Muscle layer of duodenum (tissue), 2 donors: ENCODE results near the gene PHLDB2.
A peak's percentile ranks its signal among the peaks of the same experiment; 100 is the strongest.

ENCODE experiments used
- H3K27ac ChIP-seq: one replicate; pipeline ENCODE4 v1.7.0; 2013; ENCODE audit warnings: mild to moderate bottlenecking, low read length
- H3K27me3 ChIP-seq: one replicate; pipeline ENCODE4 v1.7.0; 2013; ENCODE audit warnings: low read depth, mild to moderate bottlenecking, control low read depth, low read length
- H3K36me3 ChIP-seq, 2 donors: one replicate each; pipeline ENCODE4 v1.7.0; 2013; ENCODE audit warnings: low read length in 2 of 2, control low read depth in 1 of 2, mild to moderate bottlenecking in 1 of 2; ENCODE audit not compliant: insufficient read depth in 2 of 2, control insufficient read depth in 1 of 2
- H3K4me1 ChIP-seq, 2 donors: one replicate each; pipeline ENCODE4 v1.7.0; 2013; ENCODE audit warnings: low read length in 2 of 2, mild to moderate bottlenecking in 2 of 2, control low read depth in 1 of 2, moderate library complexity in 1 of 2; ENCODE audit not compliant: insufficient read depth in 2 of 2, control insufficient read depth in 1 of 2
- H3K4me3 ChIP-seq, 2 donors: one replicate each; pipeline ENCODE4 v1.7.0; 2013; ENCODE audit warnings: low read length in 2 of 2, low read depth in 1 of 2, mild to moderate bottlenecking in 1 of 2
- H3K9me3 ChIP-seq, 2 donors: one replicate each; pipeline ENCODE4 v1.7.0; 2013; ENCODE audit warnings: low read length in 2 of 2, control low read depth in 1 of 2, mild to moderate bottlenecking in 1 of 2; ENCODE audit not compliant: control insufficient read depth in 1 of 2
- donor health status: healthy.

The PHLDB2 gene

DNA sequence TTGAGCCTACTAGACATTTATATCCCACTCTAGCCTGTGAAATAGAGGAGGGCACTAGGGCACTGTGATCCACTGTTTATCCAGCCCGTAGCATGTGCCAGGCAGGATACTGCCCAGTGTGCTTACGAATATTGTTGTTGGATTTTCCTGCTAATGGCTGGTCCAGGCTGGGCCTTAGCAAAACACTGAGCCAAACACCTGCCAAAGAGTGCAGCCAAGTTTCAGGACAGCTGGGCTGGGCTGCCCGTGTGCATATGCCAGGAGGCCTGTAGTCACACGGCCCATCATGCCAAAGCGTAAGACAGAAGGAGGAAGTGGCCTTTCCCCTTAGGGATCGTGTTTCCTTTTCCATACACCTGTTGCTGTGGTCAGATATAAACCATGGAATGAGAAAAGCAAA lies 65.2 kb downstream of the PHLDB2 start:
- H3K27me3 ChIP-seq = no peaks in the 10 kb centered on the region
- H3K27ac ChIP-seq = peak overlapping the region; percentile 14
- peaks cover 11 to 12% of the 10 kb centered on the region in 2 donors for H3K36me3 ChIP-seq
- no peak overlapping the region for H3K4me3 ChIP-seq
- peaks cover 0 to 21% of the 10 kb centered on the region in 2 donors for H3K4me1 ChIP-seq
- H3K9me3 ChIP-seq = no peaks in the 10 kb centered on the region

DNA sequence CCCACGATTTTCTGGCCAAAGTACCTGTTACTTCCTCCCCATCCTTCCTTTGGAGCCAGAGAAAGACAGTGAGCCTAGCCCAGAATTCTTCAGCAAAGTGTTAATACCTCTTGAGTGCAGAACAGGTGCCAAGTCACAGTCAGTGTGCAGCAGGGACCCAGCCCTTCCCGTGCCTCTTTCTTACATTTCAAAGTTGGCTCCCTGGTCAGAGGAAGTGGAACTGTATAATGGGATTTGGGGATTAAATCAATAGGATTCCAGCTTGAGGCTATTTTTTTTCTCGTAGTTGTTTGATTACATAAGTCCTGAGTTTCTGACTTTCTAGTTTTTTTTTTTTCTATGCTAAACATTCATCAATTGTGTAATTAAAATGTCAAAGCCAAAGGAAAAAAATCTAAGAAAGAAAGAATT lies 67.2 kb downstream of the PHLDB2 start:
- no peaks in the 10 kb centered on the region for H3K36me3 ChIP-seq

DNA sequence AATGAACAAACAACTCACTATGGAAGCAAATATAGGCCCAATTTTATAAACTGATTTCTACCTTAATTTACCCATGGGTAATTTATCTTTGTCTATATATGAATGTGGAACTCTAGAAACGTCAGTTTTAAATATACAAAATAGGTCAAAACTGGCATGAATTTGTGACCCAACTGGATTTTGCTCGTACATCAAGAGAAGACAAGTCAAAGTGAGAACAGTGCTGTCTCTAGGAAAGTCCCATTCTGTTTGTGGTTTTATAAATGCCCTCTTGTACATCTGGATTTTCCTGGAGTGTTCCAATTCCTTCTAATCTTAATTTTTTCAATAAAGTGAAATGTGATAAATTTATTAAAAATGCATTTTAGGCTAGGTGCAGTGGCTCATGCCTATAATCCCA lies 69.5 kb downstream of the PHLDB2 start:
- Histone ChIP-seq H3K9me3 (no peaks in the 10 kb centered on the region), H3K4me1 (peaks cover 0 to 18% of the 10 kb centered on the region in 2 donors), H3K27me3 (no peaks in the 10 kb centered on the region), H3K27ac (no peak overlapping the region), H3K36me3 (peaks cover 0 to 8% of the 10 kb centered on the region in 2 donors), H3K4me3 (no peak overlapping the region)

More for the DNA sequence above, 67.2 kb downstream of the PHLDB2 start:
- Histone ChIP-seq H3K4me1 (peaks cover 0 to 21% of the 10 kb centered on the region in 2 donors), H3K4me3 (no peak overlapping the region), H3K27me3 (no peaks in the 10 kb centered on the region), H3K27ac (no peak overlapping the region), H3K9me3 (no peaks in the 10 kb centered on the region)

DNA sequence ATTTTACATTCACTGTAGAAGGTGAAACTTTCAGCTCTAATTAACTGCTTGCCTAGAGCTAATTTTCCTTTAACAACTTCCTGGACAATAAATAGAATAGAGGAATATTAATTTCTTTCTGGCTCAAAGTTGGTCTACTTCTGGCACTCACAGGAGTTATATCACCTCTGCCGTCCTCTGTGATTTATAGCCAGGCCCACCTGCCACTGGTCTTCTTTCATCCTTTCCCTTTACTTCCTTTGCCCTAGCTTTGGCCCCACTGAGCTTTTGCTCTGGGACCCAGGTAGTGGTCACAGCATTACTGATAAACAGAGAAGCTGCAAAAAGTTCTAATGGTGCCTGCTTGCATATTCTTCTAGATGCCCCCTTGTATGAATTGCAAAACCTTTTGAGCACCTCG lies 70.4 kb downstream of the PHLDB2 start:
- H3K36me3 ChIP-seq = peaks cover 0 to 8% of the 10 kb centered on the region in 2 donors
- H3K9me3 ChIP-seq = no peaks in the 10 kb centered on the region
- peaks cover 0 to 10% of the 10 kb centered on the region in 2 donors for H3K4me1 ChIP-seq
- H3K4me3 ChIP-seq = no peak overlapping the region
- no peak overlapping the region for H3K27ac ChIP-seq
- H3K27me3 ChIP-seq = no peaks in the 10 kb centered on the region

DNA sequence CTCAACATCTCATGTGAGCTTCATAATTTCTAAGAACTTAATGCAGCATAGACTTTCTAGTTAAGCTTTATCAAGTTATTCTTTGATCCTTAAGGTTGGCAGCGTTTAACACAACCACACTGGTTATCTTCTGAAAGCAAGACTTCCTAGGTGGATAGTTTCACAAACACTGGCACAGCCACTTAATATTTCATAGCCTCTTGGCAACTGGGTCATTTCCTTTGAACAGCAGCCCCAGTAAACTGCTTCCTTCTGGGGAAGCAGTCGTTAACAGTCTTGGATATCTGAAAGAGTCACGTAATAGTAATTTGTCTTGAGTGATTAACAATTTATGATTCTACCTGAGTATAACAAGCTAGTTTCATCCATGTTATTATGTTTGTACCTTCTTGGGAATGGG lies 73.9 kb downstream of the PHLDB2 start:
- H3K9me3 ChIP-seq = no peaks in the 10 kb centered on the region
- H3K27me3 ChIP-seq = no peaks in the 10 kb centered on the region
- H3K27ac ChIP-seq = peak overlapping the region; percentile 14
- peaks cover 0 to 8% of the 10 kb centered on the region in 2 donors for H3K36me3 ChIP-seq
- H3K4me1 ChIP-seq = peaks cover 0 to 7% of the 10 kb centered on the region in 2 donors
- no peak overlapping the region for H3K4me3 ChIP-seq

DNA sequence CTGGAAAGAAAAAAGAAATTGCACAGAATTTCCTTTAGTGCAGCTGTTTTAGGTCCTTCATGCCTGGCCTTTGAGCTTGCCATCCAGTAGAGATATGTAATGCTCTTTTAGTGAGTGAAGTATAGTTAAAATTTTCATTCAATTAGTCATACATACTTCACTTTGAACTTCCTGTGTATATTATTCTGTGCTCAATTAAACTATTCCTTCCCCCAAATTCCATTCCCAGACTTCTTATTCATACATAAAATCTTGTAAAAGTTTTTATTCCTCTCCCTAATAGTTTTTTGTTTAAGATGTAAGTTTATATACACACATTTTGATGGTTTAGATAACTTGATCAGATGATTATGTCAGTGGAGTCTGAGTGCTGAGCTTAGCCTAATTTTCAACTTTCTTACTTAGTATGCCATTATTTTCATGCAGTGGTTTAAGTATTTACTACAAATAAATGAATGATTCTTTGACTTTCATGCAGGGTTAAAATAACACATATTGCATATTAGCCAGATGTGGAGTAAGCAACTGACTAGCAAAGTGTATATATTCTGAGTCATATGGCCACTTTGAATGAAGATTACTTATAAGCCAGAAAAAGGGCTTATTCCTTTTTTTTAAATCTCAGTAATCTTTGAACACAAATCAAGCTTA lies 77.3 kb downstream of the PHLDB2 start:
- H3K27me3 ChIP-seq = no peaks in the 10 kb centered on the region
- H3K4me1 ChIP-seq = peaks cover 0 to 6% of the 10 kb centered on the region in 2 donors
- H3K9me3 ChIP-seq = no peaks in the 10 kb centered on the region
- H3K36me3 ChIP-seq = peaks cover 21% of the 10 kb centered on the region in 2 donors
- H3K4me3 ChIP-seq = no peak overlapping the region
- H3K27ac ChIP-seq = no peak overlapping the region

DNA sequence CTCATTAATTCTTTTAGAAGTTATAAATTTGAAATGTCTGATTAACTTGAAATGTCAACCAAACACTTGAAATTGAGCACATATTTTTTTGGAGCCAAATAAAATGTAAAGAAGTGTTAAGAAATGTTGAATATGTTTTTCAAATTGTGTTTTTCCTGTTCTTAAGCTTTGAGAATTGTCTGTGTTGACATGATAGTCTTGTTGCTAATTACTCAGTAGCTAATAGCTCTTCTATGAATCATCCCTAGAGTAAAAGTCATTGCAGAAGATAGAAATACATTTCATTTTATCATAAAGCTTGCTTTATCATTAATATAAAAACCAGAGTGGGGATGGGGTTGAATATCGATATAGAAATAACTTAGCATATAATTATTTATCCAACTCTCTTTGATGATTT lies 77.9 kb downstream of the PHLDB2 start:
- Histone ChIP-seq H3K4me3 (no peak overlapping the region), H3K4me1 (peaks cover 0 to 4% of the 10 kb centered on the region in 2 donors), H3K27ac (no peak overlapping the region), H3K36me3 (peaks cover 19 to 23% of the 10 kb centered on the region in 2 donors), H3K9me3 (no peaks in the 10 kb centered on the region), H3K27me3 (no peaks in the 10 kb centered on the region)

DNA sequence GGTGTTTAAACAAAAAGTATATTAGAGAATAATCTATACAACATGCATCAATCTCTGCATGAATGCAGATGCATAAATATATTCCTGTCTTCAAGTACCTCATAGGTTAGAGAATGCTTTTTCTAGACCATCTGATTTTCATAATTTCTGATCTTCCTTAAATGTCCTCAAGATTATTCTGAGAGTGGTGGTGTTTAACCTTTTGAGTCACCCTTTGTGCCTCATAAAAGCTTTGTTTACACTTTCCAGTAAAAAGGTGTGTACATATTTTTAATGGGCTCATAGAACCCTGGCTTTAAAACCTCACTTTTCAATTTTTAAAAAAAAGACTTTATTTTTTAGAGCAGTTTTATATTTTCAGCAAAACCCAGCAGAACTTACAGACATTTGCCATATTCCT lies 78.8 kb downstream of the PHLDB2 start:
- no peaks in the 10 kb centered on the region for H3K27me3 ChIP-seq
- H3K36me3 ChIP-seq = peaks cover 15 to 27% of the 10 kb centered on the region in 2 donors
- peaks cover 0 to 4% of the 10 kb centered on the region in 2 donors for H3K4me1 ChIP-seq
- no peaks in the 10 kb centered on the region for H3K9me3 ChIP-seq
- no peak overlapping the region for H3K4me3 ChIP-seq
- no peak overlapping the region for H3K27ac ChIP-seq

DNA sequence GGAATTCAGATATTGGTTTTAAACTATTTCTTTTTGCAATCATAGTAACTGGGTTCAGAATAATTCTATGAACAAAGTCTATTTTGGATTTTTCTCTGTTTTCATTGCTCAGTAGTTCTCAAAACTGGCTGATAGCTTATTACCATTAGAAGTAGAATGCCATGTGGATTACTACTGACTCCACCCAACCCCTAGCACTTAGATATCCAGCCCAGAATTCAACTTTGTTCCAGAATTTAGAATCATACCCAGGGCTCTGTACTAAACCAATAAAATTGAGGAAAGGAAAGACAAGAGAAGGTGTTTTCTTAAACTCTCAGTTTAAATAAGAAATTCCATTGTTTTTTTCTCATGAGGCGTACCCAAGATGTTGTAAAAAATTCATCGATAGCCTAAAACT lies 80.8 kb downstream of the PHLDB2 start:
- no peak overlapping the region for H3K27ac ChIP-seq
- no peaks in the 10 kb centered on the region for H3K27me3 ChIP-seq
- H3K4me1 ChIP-seq = peaks cover 0 to 4% of the 10 kb centered on the region in 2 donors
- H3K9me3 ChIP-seq = no peaks in the 10 kb centered on the region
- peaks cover 14 to 27% of the 10 kb centered on the region in 2 donors for H3K36me3 ChIP-seq
- H3K4me3 ChIP-seq = no peak overlapping the region

DNA sequence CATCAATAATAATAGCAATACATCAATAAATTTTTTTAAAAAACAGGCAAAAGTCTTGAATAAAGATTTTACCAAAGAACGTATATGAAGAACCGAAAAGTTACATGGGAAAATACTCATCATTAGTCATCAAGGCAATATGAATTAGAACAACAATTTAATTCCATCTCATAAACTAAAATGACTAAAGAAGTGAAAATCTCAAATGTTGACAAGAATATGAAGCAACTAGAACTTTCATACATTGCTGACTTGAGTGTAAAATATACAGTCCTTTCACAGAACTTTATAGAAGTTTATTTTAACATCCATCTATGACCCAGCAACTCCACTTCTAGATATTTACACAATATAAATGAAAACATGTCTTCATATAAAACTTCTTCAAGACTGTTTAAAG lies 84.5 kb downstream of the PHLDB2 start:
- Histone ChIP-seq H3K4me3 (no peak overlapping the region), H3K27me3 (no peaks in the 10 kb centered on the region), H3K9me3 (no peaks in the 10 kb centered on the region), H3K4me1 (peaks cover 0 to 9% of the 10 kb centered on the region in 2 donors), H3K36me3 (peaks cover 18 to 27% of the 10 kb centered on the region in 2 donors), H3K27ac (no peak overlapping the region)

DNA sequence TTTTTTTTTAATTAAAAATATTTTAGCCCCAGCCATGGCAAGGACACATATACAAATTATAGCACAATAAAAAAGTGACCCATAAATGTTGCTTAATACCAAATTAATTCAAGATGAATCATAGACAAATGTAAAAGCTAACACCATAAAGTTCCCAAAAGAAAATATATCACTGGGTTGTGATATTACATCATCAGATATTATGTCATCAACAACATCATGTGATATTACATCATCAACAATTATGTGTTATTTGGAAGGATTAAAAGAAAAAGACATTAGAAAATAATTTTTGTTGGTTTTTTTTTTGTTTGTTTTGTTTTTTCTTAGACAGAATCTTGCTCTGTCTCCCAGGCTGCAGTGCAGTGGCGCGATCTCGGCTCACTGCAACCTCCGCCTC lies 85.3 kb downstream of the PHLDB2 start:
- no peaks in the 10 kb centered on the region for H3K27me3 ChIP-seq
- H3K9me3 ChIP-seq = no peaks in the 10 kb centered on the region
- no peak overlapping the region for H3K4me3 ChIP-seq
- H3K36me3 ChIP-seq = peaks cover 18 to 22% of the 10 kb centered on the region in 2 donors
- H3K27ac ChIP-seq = no peak overlapping the region
- H3K4me1 ChIP-seq = peaks cover 0 to 9% of the 10 kb centered on the region in 2 donors

DNA sequence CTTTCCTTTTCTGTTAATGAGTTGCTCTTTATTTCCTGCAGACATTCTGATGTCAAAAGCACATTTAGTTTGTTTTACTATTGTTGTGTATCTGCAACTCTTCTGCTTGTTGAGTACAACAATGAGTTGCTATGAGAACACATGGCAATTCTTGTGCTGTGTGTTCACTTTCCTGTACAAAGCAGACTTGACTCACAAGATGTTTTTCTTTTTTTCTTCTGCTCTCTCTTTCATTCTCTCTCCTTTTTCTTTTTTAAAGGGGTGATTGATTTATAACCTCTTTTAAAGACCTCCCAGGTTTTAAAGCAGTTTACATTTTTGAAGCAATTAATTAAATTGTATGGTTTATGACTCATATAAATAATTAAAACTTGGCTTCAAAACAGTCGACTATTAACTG lies 88.2 kb downstream of the PHLDB2 start:
- no peak overlapping the region for H3K4me3 ChIP-seq
- peaks cover 4 to 6% of the 10 kb centered on the region in 2 donors for H3K36me3 ChIP-seq
- H3K4me1 ChIP-seq = peaks cover 0 to 9% of the 10 kb centered on the region in 2 donors
- no peaks in the 10 kb centered on the region for H3K27me3 ChIP-seq
- H3K9me3 ChIP-seq = no peaks in the 10 kb centered on the region
- H3K27ac ChIP-seq = no peak overlapping the region
